ENCODE measurements around the gene S1PR3.

Gene S1PR3

GRCh38 chr9:88993327-88993726, 2.1 kb downstream of the S1PR3 start:
- no peak for DNase-seq (ENCODE audit: low spot score)

GRCh38 chr9:88993871-88994460, 2.7 kb downstream of the S1PR3 start:
- DNase-seq (ENCODE audit: low spot score) = no peak

GRCh38 chr9:88994469-88995199, 3.4 kb downstream of the S1PR3 start:
- peak; percentile 64 for DNase-seq (ENCODE audit: low spot score)

GRCh38 chr9:88995200-88995577, 3.9 kb downstream of the S1PR3 start:
- DNase-seq (ENCODE audit: low spot score) = no peak

GRCh38 chr9:88995627-88996026, 4.4 kb downstream of the S1PR3 start:
- DNase-seq (ENCODE audit: low spot score) = no peak

- DNase-seq (ENCODE audit: low spot score) = no peak
Measured at GRCh38 chr9:88996046-88996920, 5.0 kb downstream of the S1PR3 start.

GRCh38 chr9:88996921-88997235, 5.6 kb downstream of the S1PR3 start:
- DNase-seq (ENCODE audit: low spot score) = no peak

GRCh38 chr9:88997646-88998045, 6.4 kb downstream of the S1PR3 start:
- DNase-seq (ENCODE audit: low spot score) = no peak

- no peak for DNase-seq (ENCODE audit: low spot score)
Measured at GRCh38 chr9:88998503-88998902, 7.2 kb downstream of the S1PR3 start.

- DNase-seq (ENCODE audit: low spot score) = peak; percentile 55
Measured at GRCh38 chr9:88998911-88999310, 7.6 kb downstream of the S1PR3 start.

- no peak for DNase-seq (ENCODE audit: low spot score)
Measured at GRCh38 chr9:89000371-89000781, 9.1 kb downstream of the S1PR3 start.

- DNase-seq (ENCODE audit: low spot score) = peak; percentile 88
Measured at GRCh38 chr9:89000973-89001916, 10.0 kb downstream of the S1PR3 start.

GRCh38 chr9:89001917-89002540, 10.8 kb downstream of the S1PR3 start:
- DNase-seq (ENCODE audit: low spot score) = no peak

- no peak for DNase-seq (ENCODE audit: low spot score)
Measured at GRCh38 chr9:89002987-89003386, 11.7 kb downstream of the S1PR3 start.

- no peak for DNase-seq (ENCODE audit: low spot score)
Measured at GRCh38 chr9:89005323-89005722, 14.1 kb downstream of the S1PR3 start.

- DNase-seq (ENCODE audit: low spot score) = no peak
Measured at GRCh38 chr9:89006267-89006666, 15.0 kb downstream of the S1PR3 start.

- DNase-seq (ENCODE audit: low spot score) = no peak
Measured at GRCh38 chr9:89006996-89007967, 16.0 kb downstream of the S1PR3 start.

- no peak for DNase-seq (ENCODE audit: low spot score)
Measured at GRCh38 chr9:89008055-89008743, 16.9 kb downstream of the S1PR3 start.

- DNase-seq (ENCODE audit: low spot score) = no peak
Measured at GRCh38 chr9:89008744-89009545, 17.7 kb downstream of the S1PR3 start.
